Loucy (cell line): ENCODE results near the gene MRPS23.

Experiments
- H2AFZ ChIP-seq: fragments of 200-600 bp; sonication (generic); 2 replicates; pipeline ENCODE4 v1.6.0; 2016; ENCODE audit warnings: antibody characterized with exemption, mild to moderate bottlenecking, low read length, moderate library complexity
- H3F3A ChIP-seq: fragments of 200-600 bp; 2 replicates; pipeline ENCODE4 v1.6.0; 2016; ENCODE audit warnings: antibody characterized with exemption, low read depth, mild to moderate bottlenecking
- H3K27me3 ChIP-seq: fragments of 200-600 bp; sonication (generic); 2 replicates; pipeline ENCODE4 v1.6.1; 2014; ENCODE audit warnings: low read length, mild to moderate bottlenecking; ENCODE audit not compliant: insufficient read depth, poor library complexity, severe bottlenecking
- H3K36me3 ChIP-seq: fragments of 200-600 bp; sonication (generic); 2 replicates; pipeline ENCODE4 v1.6.1; 2016; ENCODE audit warnings: low read length; ENCODE audit not compliant: insufficient read depth
- H3K4me1 ChIP-seq: fragments of 200-600 bp; sonication (generic); 2 replicates; pipeline ENCODE4 v1.5.1; 2014; ENCODE audit warnings: low read length, mild to moderate bottlenecking; ENCODE audit not compliant: insufficient read depth, poor library complexity, severe bottlenecking
- H3K4me2 ChIP-seq: fragments of 200-600 bp; sonication (generic); 2 replicates; pipeline ENCODE4 v1.6.0; 2014; ENCODE audit warnings: antibody characterized with exemption, low read length, low read depth, mild to moderate bottlenecking; ENCODE audit not compliant: poor library complexity, severe bottlenecking
- H3K4me3 ChIP-seq: fragments of 200-600 bp; sonication (generic); 2 replicates; pipeline ENCODE4 v1.5.1; 2014; ENCODE audit warnings: low read length, mild to moderate bottlenecking, mixed read lengths; ENCODE audit not compliant: poor library complexity, severe bottlenecking
- H3K79me2 ChIP-seq: fragments of 200-600 bp; sonication (generic); 2 replicates; pipeline ENCODE4 v1.6.1; 2014; ENCODE audit warnings: low read length; ENCODE audit not compliant: insufficient read depth
- H3K9ac ChIP-seq: fragments of 200-600 bp; sonication (generic); 2 replicates; pipeline ENCODE4 v1.6.0; 2014; ENCODE audit warnings: mild to moderate bottlenecking, low read depth, low read length, moderate library complexity; ENCODE audit not compliant: poor library complexity, severe bottlenecking
- H3K9me2 ChIP-seq: fragments of 200-600 bp; sonication (generic); replicated peaks from 2 replicates; pipeline ENCODE4 v1.6.1; 2016; ENCODE audit warnings: low read depth, low read length, mixed read lengths
- H3K9me3 ChIP-seq: fragments of 200-600 bp; sonication (generic); 2 replicates; pipeline ENCODE4 v1.6.1; 2014; ENCODE audit warnings: mild to moderate bottlenecking, antibody characterized with exemption, low read length, low read depth; ENCODE audit not compliant: insufficient read depth
- H4K20me1 ChIP-seq: fragments of 200-600 bp; sonication (generic); 2 replicates; pipeline ENCODE4 v1.6.0; 2014; ENCODE audit warnings: antibody characterized with exemption, low read length, mild to moderate bottlenecking; ENCODE audit not compliant: insufficient read depth, poor library complexity, severe bottlenecking
- EZH2phosphoT487 ChIP-seq: fragments of 200-600 bp; IDR thresholded peaks from 2 replicates; pipeline ENCODE4 v1.6.1; 2018; ENCODE audit warnings: antibody characterized with exemption, mild to moderate bottlenecking, moderate library complexity, borderline replicate concordance
- TF ChIP-seq, protein P1 (sequence below): fragments of 200-600 bp; sonication (generic); conservative IDR thresholded peaks from 2 replicates; pipeline ENCODE4 v1.5.1; 2014; ENCODE audit warnings: mild to moderate bottlenecking, antibody characterized with exemption, low read length

The MRPS23 gene

GRCh38 chr17:57855391-57856035 lies 5.7 kb upstream of the MRPS23 start:
- Histone ChIP-seq H3K4me1 (peaks cover 12% of the 10 kb centered on the region), H3K9me2 (no peaks in the 10 kb centered on the region), H3K36me3 (no peaks in the 10 kb centered on the region), H3K4me2 (no peak overlapping the region), H3K9me3 (no peaks in the 10 kb centered on the region), H3K9ac (no peak overlapping the region), H4K20me1 (no peaks in the 10 kb centered on the region), H3K4me3 (no peak overlapping the region), H3K79me2 (peaks cover 4% of the 10 kb centered on the region; the same call in 1 of the 2 replicates), H2AFZ (no peak overlapping the region), H3F3A (no peaks in the 10 kb centered on the region), H3K27me3 (no peaks in the 10 kb centered on the region)
- TF ChIP-seq, protein P1, sequence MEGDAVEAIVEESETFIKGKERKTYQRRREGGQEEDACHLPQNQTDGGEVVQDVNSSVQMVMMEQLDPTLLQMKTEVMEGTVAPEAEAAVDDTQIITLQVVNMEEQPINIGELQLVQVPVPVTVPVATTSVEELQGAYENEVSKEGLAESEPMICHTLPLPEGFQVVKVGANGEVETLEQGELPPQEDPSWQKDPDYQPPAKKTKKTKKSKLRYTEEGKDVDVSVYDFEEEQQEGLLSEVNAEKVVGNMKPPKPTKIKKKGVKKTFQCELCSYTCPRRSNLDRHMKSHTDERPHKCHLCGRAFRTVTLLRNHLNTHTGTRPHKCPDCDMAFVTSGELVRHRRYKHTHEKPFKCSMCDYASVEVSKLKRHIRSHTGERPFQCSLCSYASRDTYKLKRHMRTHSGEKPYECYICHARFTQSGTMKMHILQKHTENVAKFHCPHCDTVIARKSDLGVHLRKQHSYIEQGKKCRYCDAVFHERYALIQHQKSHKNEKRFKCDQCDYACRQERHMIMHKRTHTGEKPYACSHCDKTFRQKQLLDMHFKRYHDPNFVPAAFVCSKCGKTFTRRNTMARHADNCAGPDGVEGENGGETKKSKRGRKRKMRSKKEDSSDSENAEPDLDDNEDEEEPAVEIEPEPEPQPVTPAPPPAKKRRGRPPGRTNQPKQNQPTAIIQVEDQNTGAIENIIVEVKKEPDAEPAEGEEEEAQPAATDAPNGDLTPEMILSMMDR = no peak
- TF ChIP-seq EZH2phosphoT487 = no peak

- H4K20me1 ChIP-seq = no peaks in the 10 kb centered on the region
- H3K36me3 ChIP-seq = no peaks in the 10 kb centered on the region
- H3K27me3 ChIP-seq = no peaks in the 10 kb centered on the region
- H2AFZ ChIP-seq = no peak overlapping the region
- H3K4me1 ChIP-seq = peaks cover 18% of the 10 kb centered on the region
- peaks cover 17% of the 10 kb centered on the region for H3K79me2 ChIP-seq
- H3K9me2 ChIP-seq = no peaks in the 10 kb centered on the region
- no peaks in the 10 kb centered on the region for H3K9me3 ChIP-seq
- no peak overlapping the region for H3K4me3 ChIP-seq
- H3K4me2 ChIP-seq = no peak overlapping the region
- H3F3A ChIP-seq = no peaks in the 10 kb centered on the region
- no peak for TF ChIP-seq EZH2phosphoT487
- TF ChIP-seq, protein P1 = no peak
- no peak overlapping the region for H3K9ac ChIP-seq
Observed at GRCh38 chr17:57853695-57854094, 3.9 kb upstream of the MRPS23 start.

- Histone ChIP-seq H3K27me3 (no peaks in the 10 kb centered on the region), H3K4me3 (no peak overlapping the region), H3K9me3 (no peaks in the 10 kb centered on the region), H3K4me1 (peaks cover 20% of the 10 kb centered on the region), H3F3A (no peaks in the 10 kb centered on the region), H3K9me2 (no peaks in the 10 kb centered on the region), H2AFZ (no peak overlapping the region), H3K9ac (no peak overlapping the region), H3K36me3 (no peaks in the 10 kb centered on the region), H3K4me2 (no peak overlapping the region), H4K20me1 (no peaks in the 10 kb centered on the region), H3K79me2 (peaks cover 24% of the 10 kb centered on the region)
- TF ChIP-seq, protein P1 = no peak
- no peak for TF ChIP-seq EZH2phosphoT487
Observed at GRCh38 chr17:57852955-57853328, 3.1 kb upstream of the MRPS23 start.
